DMS53 treated with DMSO at 0.1 percent for 48 hours (cell line): ENCODE results near the gene CHERP.
"Not testable (repeated sequence)": the region's sequence is repeated elsewhere in the genome, so short reads cannot be mapped to it uniquely, and the experiment has no call there.

Experiments used
- DNase-seq: peaks from one replicate; lab custom pipeline; 2025; ENCODE audit not compliant: unreplicated experiment; lab: John Stamatoyannopoulos, UW

Gene CHERP

GRCh38 chr19:16482745-16483144 is 59.5 kb downstream of the CHERP start:
- DNase-seq: no peak

GRCh38 chr19:16477311-16477710 is 64.9 kb downstream of the CHERP start:
- no peak for DNase-seq

DNA sequence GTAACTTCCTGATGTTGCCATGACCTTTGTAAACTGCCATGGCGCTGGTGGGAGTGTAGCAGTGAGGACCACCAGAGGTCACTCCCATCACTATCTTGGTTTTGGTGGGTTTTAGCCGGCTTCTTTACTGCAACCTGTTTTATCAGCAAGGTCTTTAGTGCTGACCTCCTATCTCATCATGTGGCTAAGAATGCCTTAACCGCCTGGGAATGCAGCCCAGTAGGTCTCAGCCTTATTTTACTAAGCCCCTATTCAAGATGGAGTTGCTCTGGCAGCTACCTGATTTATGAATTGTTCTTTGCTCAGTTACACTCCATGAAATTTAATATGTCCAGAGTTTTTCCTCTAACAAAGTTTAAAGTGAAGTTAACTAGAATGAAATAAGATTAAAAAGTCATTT is 65.8 kb downstream of the CHERP start:
- DNase-seq: no peak

DNA sequence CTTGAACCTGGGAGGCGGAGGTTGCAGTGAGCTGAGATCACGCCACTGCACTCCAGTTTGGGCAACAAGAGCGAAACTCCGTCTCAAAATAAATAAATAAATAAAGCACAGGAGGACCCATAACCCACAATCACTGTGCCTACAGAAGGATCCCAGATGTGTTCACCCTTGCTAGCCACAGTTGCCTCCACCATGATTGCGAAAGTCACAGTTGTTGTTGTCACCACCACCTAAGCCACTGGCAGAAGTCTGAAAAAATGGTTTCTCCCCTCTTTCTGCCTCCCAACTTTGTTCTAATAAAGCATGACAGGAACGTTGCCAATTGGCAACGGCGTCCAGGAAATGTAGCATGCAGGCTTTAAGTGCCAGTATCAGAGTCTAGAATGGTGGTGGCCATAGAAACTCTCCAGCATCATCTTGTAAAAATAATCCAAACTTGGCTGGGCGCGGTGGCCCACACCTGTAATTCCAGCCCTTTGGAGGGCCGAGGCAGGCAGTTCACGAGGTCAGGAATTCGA is 68.3 kb downstream of the CHERP start:
- no peak for DNase-seq

DNA sequence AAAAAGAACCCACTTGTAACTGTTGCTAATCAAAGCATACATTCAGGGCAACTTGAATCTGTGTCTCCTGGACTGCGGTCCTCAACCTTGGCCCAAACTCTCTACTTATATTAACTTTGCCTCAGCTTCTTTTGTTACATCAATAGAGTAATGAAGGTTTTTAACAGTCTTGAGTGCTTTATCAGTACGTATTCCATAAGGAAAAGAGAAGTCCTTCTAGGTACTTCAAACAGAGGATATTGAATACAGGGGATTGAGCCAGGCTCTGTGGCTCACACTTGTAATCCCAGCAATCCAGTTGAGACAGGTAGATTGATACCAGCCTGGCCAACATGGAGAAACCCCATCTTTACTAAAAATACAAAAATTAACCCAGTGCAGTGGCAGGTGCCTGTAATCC is 69.2 kb downstream of the CHERP start:
- no peak for DNase-seq

DNA sequence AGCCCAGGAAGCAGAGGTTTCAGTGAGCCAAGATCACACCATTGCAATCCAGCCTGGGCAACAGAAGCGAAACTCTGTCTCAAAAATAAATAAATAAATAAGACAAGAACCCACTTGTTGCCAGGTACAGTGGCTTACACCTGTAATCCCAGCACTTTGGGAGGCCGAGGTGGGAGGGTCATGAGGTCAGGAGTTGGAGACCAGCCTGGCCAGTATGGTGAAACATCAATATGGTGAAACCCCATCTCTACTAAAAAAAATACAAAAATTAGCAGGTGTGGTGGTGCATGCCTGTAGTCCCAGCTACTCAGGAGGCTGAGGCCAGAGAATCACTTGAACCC is 69.7 kb downstream of the CHERP start:
- not testable (repeated sequence) for DNase-seq

GRCh38 chr19:16470911-16471811 is 71.1 kb downstream of the CHERP start:
- DNase-seq: no peak

- DNase-seq: no peak
Measured at GRCh38 chr19:16470541-16470910, 71.7 kb downstream of the CHERP start.
